B cell (primary cell): Measurements from ENCODE around the gene DLG2.

Source experiments
- CTCF ChIP-seq: fragments of 200-600 bp; IDR thresholded peaks from one replicate; pipeline ENCODE4 v1.8.0; 2022; ENCODE audit warnings: antibody characterized with exemption, mild to moderate bottlenecking
- EZH2 ChIP-seq: IDR thresholded peaks from 2 replicates; pipeline ENCODE4 v1.6.1; 2012; ENCODE audit warnings: borderline replicate concordance, low read depth, mild to moderate bottlenecking, moderate library complexity, low read length; ENCODE audit not compliant: insufficient read depth, poor library complexity, severe bottlenecking

GRCh38 chr11:83766932-83767331 is 1860.2 kb downstream of the DLG2 start:
- no peak for TF ChIP-seq CTCF
- no peak for TF ChIP-seq EZH2
